Sigmoid colon (tissue), 7 donors: ENCODE data around the gene ASCL3. TPM values are rescaled to one million over a fixed set of nuclear protein-coding genes. Genes with fewer than 3 reads are reported as not detected.
"Not testable (repeated sequence)": the region's sequence is repeated elsewhere in the genome, so short reads cannot be mapped to it uniquely, and the experiment has no call there.

Experiments used
- DNase-seq: peaks from one replicate; pipeline ENCODE4 v3.0.0-alpha.2; 2019
- H3K27ac ChIP-seq, 4 donors: fragments of 200-600 bp; sonication (generic); one replicate each; pipeline ENCODE4 v1.5.1; 2016 to 2019; ENCODE audit warnings: mild to moderate bottlenecking in 1 of 4
- H3K27me3 ChIP-seq, 3 donors: fragments of 200-600 bp; sonication (generic); one replicate each; pipeline ENCODE4 v1.5.1; 2019; ENCODE audit warnings: mild to moderate bottlenecking in 1 of 3
- H3K36me3 ChIP-seq, 4 donors: fragments of 200-600 bp; sonication (generic); one replicate each; pipeline ENCODE4 v1.5.1; 2016 to 2019
- H3K4me1 ChIP-seq, 4 donors: fragments of 200-600 bp; sonication (generic); one replicate each; pipeline ENCODE4 v1.5.1; 2017 to 2019
- H3K4me3 ChIP-seq, 4 donors: fragments of 200-600 bp; sonication (generic); one replicate each; pipeline ENCODE4 v1.5.1; 2017 to 2019; ENCODE audit warnings: mild to moderate bottlenecking in 2 of 4, moderate library complexity in 1 of 4
- H3K9me3 ChIP-seq, 4 donors: fragments of 200-600 bp in 3 of 4; sonication (generic) in 3 of 4; one replicate each; pipeline versions ENCODE4 v1.5.1 to v1.6.1; 2013 to 2019
- CTCF ChIP-seq, 4 experiments: fragments of 450-650 bp in 3 of 4; fragments of 200-600 bp in 1 of 4; IDR thresholded peaks; one replicate each; pipeline ENCODE4 v1.5.1; 2016 to 2019; ENCODE audit warnings: antibody characterized with exemption in 4 of 4, mild to moderate bottlenecking in 3 of 4, moderate library complexity in 2 of 4
- EP300 ChIP-seq, 4 donors: sonication (generic); formaldehyde crosslinking; IDR thresholded peaks; one replicate each; pipeline ENCODE4 v1.6.1; 2017; ENCODE audit warnings: antibody characterized with exemption in 4 of 4
- POLR2A ChIP-seq, 2 donors: fragments of 450-650 bp; IDR thresholded peaks; one replicate each; pipeline ENCODE4 v1.6.1; 2016; ENCODE audit warnings: antibody characterized with exemption in 2 of 2, mild to moderate bottlenecking in 2 of 2, moderate library complexity in 2 of 2
- POLR2AphosphoS5 ChIP-seq, 4 donors: sonication (generic); formaldehyde crosslinking; IDR thresholded peaks; one replicate each; pipeline ENCODE4 v1.6.1; 2017; ENCODE audit warnings: antibody characterized with exemption in 4 of 4
- WGBS, 2 donors: extraction: QIAGEN DNeasy Blood & Tissue Kit; methylation state at CpG; one replicate each; pipeline ENCODE4 v1.1.7; 2013; 5-methylcytosine and 5-hydroxymethylcytosine counted together
- intact Hi-C: fragments of 100-400 bp; cut with DNase I; formaldehyde crosslinking; loops from one replicate; pipeline ENCODE4 v1.15.1; 2023
- polyA plus RNA-seq, 3 donors: library from polyadenylated mRNA; stranded (reverse); fragments of 200-250 nt; gene quantifications; one replicate each; pipeline ENCODE4 v1.2.3, GENCODE V29; 2013
- total RNA-seq, 4 donors: library from RNA; depleted of rRNA; stranded (reverse); fragments of >200 nt; gene quantifications; one replicate each; pipeline ENCODE4 v1.1.0, GENCODE V29; 2016
- donor health status: healthy with polysubstance abuse.
- donor health status: Bipolar disorder and iron deficiency.
- donor health status: healthy.

ASCL3 gene
- not detected for total RNA-seq
- polyA plus RNA-seq, result not detected

- H3K36me3 ChIP-seq, result peaks cover 0 to 16% (median 5%) of the 10 kb centered on the region in 4 donors
- WGBS, 2 donors, result 68 to 79% methylated on average over 5 of the region's 5 CpGs
- TF ChIP-seq POLR2A (IDR thresholded peaks at IDR 0.05) (no peak), POLR2AphosphoS5 (IDR thresholded peaks at IDR 0.05) (no peak), CTCF (IDR thresholded peaks at IDR 0.05) (no peak), EP300 (IDR thresholded peaks at IDR 0.05) (no peak)
- H3K9me3 ChIP-seq, result no peaks in the 10 kb centered on the region
- H3K4me3 ChIP-seq, result no peak within 1 kb of the TSS
- intact Hi-C loops, result no loop called here
- no peaks in the 10 kb centered on the region for H3K4me1 ChIP-seq
- no peak within 1 kb of the TSS for H3K27ac ChIP-seq
- no peaks in the 10 kb centered on the region for H3K27me3 ChIP-seq
- DNase-seq, result no peak
Observed at GRCh38 chr11:8942518-8943066, at the start of gene ASCL3. TSS of gene ASCL3 (minus strand) at chr11:8943016. CDS start at chr11:8938161, 4,855 bp downstream.

- no peak overlapping the region for H3K4me3 ChIP-seq
- H3K27me3 ChIP-seq, result no peaks in the 10 kb centered on the region
- 82 to 88% methylated on average over 1 of the region's 1 CpG for WGBS, 2 donors
- H3K4me1 ChIP-seq, result no peaks in the 10 kb centered on the region
- TF ChIP-seq POLR2A (IDR thresholded peaks at IDR 0.05) (no peak), CTCF (IDR thresholded peaks at IDR 0.05) (no peak), EP300 (IDR thresholded peaks at IDR 0.05) (no peak), POLR2AphosphoS5 (IDR thresholded peaks at IDR 0.05) (no peak)
- no peak for DNase-seq
- no peaks in the 10 kb centered on the region for H3K36me3 ChIP-seq
- H3K27ac ChIP-seq, result no peak overlapping the region
- no peaks in the 10 kb centered on the region for H3K9me3 ChIP-seq
- intact Hi-C loops, result no loop called here
Observed at GRCh38 chr11:8989453-8989852, 46.6 kb upstream of the ASCL3 start.

GRCh38 chr11:8988329-8989234 is 45.8 kb upstream of the ASCL3 start:
- whole genome bisulfite sequencing, 2 donors, result 82 to 83% methylated on average over 3 of the region's 3 CpGs

DNA sequence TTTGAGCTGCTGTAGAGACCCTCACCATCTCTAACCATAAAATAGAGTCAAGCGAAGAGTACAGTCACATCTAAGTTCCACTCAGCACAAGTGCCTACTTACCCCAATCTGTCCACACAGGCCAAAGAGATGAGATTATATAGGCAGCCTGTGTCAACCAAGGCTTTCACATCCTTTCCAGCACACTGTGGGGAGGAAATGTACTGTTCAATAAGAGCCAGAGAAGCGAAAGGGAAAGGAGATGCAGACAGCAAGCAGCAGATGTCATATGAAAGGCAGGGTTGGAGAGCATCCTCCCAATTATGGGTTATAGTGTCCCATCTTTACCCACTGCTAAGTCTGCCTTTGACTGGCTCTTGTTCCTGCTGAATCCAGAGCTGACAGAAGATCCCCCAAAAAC is 44.6 kb upstream of the ASCL3 start:
- no peaks in the 10 kb centered on the region for H3K9me3 ChIP-seq
- no peak for DNase-seq
- 89% methylated on average over 2 of the region's 2 CpGs for WGBS, 2 donors
- no peak for TF ChIP-seq POLR2A (IDR thresholded peaks at IDR 0.05)
- TF ChIP-seq CTCF (IDR thresholded peaks at IDR 0.05), result no peak
- TF ChIP-seq EP300 (IDR thresholded peaks at IDR 0.05), result no peak
- no peak for TF ChIP-seq POLR2AphosphoS5 (IDR thresholded peaks at IDR 0.05)
- H3K27ac ChIP-seq, result no peak overlapping the region
- no peak overlapping the region for H3K4me3 ChIP-seq
- no peaks in the 10 kb centered on the region for H3K36me3 ChIP-seq
- H3K4me1 ChIP-seq, result no peaks in the 10 kb centered on the region
- no peaks in the 10 kb centered on the region for H3K27me3 ChIP-seq
- intact Hi-C loops, result no loop called here

More at GRCh38 chr11:8988329-8989234, 45.8 kb upstream of the ASCL3 start:
- no peaks in the 10 kb centered on the region for H3K9me3 ChIP-seq
- H3K4me3 ChIP-seq, result no peak overlapping the region
- H3K27me3 ChIP-seq, result no peaks in the 10 kb centered on the region
- H3K27ac ChIP-seq, result no peak overlapping the region
- no peak for DNase-seq
- no peaks in the 10 kb centered on the region for H3K4me1 ChIP-seq
- intact Hi-C loops, result no loop called here
- H3K36me3 ChIP-seq, result no peaks in the 10 kb centered on the region
- TF ChIP-seq POLR2AphosphoS5 (IDR thresholded peaks at IDR 0.05), result no peak
- no peak for TF ChIP-seq CTCF (IDR thresholded peaks at IDR 0.05)
- no peak for TF ChIP-seq EP300 (IDR thresholded peaks at IDR 0.05)
- TF ChIP-seq POLR2A (IDR thresholded peaks at IDR 0.05), result no peak

GRCh38 chr11:8986772-8987171 is 44.0 kb upstream of the ASCL3 start:
- H3K27ac ChIP-seq, DNase-seq, intact Hi-C loops, H3K36me3 ChIP-seq, H3K4me1 ChIP-seq, H3K9me3 ChIP-seq, H3K27me3 ChIP-seq, H3K4me3 ChIP-seq: not testable (repeated sequence)
- 92 to 95% methylated on average over 6 of the region's 6 CpGs for WGBS, 2 donors
